ENCODE data around the gene MYLIP. TPM values are rescaled to one million over a fixed set of nuclear protein-coding genes. Genes with fewer than 3 reads are reported as not detected.

Gene MYLIP
- total RNA-seq, 4 donors from 2014 or later, result 20.1 to 46.2 (median 24.7) TPM

DNA sequence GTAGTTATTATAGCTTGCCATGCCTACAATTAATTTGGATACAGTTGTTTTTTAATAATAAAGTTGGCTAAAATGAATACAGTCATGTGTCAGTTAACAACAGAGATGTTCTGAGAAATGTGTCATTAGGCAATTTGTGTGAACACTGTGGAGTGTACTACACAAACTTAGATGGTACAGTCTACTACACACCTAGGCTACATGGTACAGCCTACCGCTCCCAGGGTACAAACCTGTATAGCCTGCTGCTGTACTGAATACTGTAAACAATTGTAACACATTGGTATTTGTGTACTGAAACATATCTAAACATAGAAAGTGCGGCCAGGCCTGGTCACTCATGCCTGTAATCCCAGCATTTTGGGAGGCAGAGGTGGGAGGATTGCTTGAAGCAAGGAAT lies 50.2 kb downstream of the MYLIP start:
- Histone ChIP-seq H3K27me3 (no peaks in the 10 kb centered on the region), H3K27ac (peak overlapping the region in 1 of 4 donors; percentile 66), H3K4me3 (no peak overlapping the region), H3K9me3 (peaks cover 0 to 8% (median 0%) of the 10 kb centered on the region in 4 donors), H3K36me3 (no peaks in the 10 kb centered on the region), H3K4me1 (peaks cover 0 to 8% (median 0%) of the 10 kb centered on the region in 4 donors)
- no peak for DNase-seq
- TF ChIP-seq, protein P1, sequence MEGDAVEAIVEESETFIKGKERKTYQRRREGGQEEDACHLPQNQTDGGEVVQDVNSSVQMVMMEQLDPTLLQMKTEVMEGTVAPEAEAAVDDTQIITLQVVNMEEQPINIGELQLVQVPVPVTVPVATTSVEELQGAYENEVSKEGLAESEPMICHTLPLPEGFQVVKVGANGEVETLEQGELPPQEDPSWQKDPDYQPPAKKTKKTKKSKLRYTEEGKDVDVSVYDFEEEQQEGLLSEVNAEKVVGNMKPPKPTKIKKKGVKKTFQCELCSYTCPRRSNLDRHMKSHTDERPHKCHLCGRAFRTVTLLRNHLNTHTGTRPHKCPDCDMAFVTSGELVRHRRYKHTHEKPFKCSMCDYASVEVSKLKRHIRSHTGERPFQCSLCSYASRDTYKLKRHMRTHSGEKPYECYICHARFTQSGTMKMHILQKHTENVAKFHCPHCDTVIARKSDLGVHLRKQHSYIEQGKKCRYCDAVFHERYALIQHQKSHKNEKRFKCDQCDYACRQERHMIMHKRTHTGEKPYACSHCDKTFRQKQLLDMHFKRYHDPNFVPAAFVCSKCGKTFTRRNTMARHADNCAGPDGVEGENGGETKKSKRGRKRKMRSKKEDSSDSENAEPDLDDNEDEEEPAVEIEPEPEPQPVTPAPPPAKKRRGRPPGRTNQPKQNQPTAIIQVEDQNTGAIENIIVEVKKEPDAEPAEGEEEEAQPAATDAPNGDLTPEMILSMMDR (IDR thresholded peaks at IDR 0.05), result no peak
- no peak for TF ChIP-seq POLR2A (IDR thresholded peaks at IDR 0.05)

DNA sequence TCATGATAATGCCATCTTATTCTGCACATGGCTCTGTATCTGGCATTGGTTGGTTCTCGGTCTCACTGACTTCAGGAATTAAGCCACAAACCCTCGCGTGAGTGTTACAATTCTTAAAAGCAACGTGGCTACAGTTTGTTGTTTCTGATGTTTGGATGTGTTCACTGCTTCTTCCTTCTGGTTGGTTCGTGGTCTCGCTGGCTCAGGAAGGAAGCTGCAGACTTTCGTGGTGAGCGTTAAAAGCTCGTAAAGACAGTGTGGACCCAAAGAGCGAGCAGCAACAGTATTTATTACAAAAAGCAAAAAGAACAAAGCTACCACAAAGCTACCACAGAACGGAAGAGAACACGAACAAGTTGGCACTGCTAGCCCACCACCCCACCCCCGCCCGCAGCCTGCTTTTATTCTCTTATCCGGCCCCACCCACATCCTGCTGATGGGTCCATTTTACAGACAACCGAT lies 51.1 kb downstream of the MYLIP start:
- H3K9me3 ChIP-seq, result peaks cover 0 to 8% (median 0%) of the 10 kb centered on the region in 4 donors
- TF ChIP-seq, protein P1 (IDR thresholded peaks at IDR 0.05), result no peak
- no peak for TF ChIP-seq POLR2A (IDR thresholded peaks at IDR 0.05)
- DNase-seq, result peak in 2 of 3 donors; percentile 35 to 67
- H3K4me1 ChIP-seq, result peaks cover 0 to 9% (median 0%) of the 10 kb centered on the region in 4 donors
- no peaks in the 10 kb centered on the region for H3K36me3 ChIP-seq
- no peak overlapping the region for H3K4me3 ChIP-seq
- no peaks in the 10 kb centered on the region for H3K27me3 ChIP-seq
- H3K27ac ChIP-seq, result peak overlapping the region in 2 of 4 donors; percentile 10 to 66

DNA sequence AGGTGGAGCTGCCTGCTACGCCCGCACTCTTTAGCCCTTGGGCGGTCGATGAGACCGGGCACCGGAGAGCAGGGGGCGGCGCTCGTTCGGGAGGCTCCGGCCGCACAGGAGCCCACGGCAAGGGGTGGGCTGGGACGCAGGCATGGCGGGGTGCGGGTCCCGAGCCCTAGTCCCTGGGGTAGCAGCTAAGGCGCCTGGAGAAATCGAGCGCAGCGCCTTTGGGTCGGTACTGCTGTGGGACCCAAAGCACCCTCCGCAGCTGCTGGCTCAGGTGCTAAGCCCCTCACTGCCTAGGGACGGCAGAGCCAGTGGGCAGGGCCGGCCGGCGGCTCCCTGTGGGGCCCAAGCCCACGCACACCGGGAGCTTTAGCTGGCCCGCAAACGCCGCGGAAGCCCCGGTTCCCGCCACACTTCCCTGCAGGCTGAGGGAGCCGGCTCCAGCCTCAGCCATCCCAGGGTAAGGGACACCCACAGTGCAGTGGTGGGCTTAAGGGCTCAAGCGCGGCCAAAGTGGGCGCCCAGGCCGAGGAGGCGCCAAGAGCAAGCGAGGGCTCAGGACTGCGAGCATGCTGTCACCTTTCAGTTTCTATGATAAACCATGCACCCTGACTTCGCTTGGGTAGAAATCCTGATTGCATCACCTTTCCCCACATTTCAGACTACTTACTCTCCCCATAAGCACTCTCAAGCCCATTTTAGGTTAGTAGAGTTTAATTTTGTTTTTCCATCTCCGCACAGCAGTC lies 52.0 kb downstream of the MYLIP start:
- TF ChIP-seq, protein P1 (IDR thresholded peaks at IDR 0.05), result no peak
- no peak for TF ChIP-seq POLR2A (IDR thresholded peaks at IDR 0.05)
- Histone ChIP-seq H3K9me3 (peaks cover 0 to 8% (median 0%) of the 10 kb centered on the region in 4 donors), H3K4me3 (no peak overlapping the region), H3K4me1 (peaks cover 0 to 9% (median 0%) of the 10 kb centered on the region in 4 donors), H3K27me3 (no peaks in the 10 kb centered on the region), H3K27ac (peak overlapping the region in 1 of 4 donors; percentile 52), H3K36me3 (no peaks in the 10 kb centered on the region)
- DNase-seq, result no peak

DNA sequence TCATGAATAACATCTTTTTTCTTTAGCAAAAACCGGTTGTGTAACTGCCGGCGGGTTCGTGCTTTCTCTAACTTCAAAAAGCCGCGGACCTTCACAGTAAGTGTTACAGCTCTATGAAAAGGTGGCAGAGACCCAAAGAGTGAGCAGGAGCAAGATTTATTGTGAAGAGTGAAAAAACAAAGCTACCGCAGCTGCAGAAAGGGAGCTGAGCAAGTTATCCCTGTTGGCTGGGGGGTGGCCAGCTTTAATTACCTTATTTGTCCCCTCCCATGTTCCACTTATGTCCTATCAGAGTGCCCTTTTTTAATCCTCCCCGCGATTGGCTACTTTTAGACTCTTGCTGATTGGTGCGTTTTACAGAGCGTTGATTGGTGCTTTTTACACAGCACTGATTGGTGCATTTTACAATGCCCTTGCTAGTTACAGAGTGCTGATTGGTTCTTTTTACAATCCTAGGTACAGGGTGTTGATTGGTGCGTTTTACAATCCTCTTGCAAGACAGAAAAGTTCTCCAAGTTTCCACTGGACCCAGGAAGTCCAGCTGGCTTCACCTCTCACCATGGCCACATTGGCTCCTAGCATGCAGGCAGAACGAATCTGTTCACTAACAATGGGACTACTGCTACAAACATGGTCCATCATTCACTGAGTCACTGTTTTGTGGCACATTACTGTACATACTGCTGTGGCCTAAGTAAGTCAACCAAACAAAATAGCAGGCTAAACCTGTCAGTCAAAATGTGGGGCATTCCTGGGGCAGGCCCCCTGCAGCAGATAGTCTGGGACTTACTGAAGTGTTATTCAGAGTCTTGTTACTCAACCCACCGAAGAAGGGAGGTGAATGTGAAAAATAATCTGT lies 52.8 kb downstream of the MYLIP start:
- H3K36me3 ChIP-seq, result no peaks in the 10 kb centered on the region
- H3K4me3 ChIP-seq, result no peak overlapping the region
- no peak for TF ChIP-seq POLR2A (IDR thresholded peaks at IDR 0.05)
- TF ChIP-seq, protein P1 (IDR thresholded peaks at IDR 0.05), result no peak
- peaks cover 0 to 8% (median 0%) of the 10 kb centered on the region in 4 donors for H3K9me3 ChIP-seq
- no peak for DNase-seq
- H3K27me3 ChIP-seq, result no peaks in the 10 kb centered on the region
- H3K4me1 ChIP-seq, result peaks cover 0 to 9% (median 0%) of the 10 kb centered on the region in 4 donors
- no peak overlapping the region for H3K27ac ChIP-seq

DNA sequence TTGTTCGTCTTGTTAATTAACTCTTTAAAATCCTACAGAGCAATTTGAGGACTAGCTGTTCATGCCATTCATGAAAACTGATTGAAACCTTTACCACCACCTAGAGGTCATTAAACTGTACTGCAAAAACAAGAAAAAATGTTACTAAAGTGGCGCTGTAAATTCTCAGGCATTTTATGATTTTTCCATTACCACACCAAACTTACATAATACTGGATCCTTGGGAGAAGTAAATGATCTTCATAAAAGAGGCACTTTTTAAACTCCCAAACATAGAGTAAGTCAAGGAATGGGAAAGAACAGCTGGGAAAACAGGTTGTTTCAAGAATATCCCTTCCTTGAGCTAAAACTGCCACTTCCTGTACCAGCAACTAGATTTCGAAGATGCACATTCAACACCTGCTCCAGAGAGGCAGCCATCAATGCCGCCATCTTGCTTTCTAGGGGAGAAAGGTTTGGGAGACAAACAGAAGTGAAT lies 54.3 kb downstream of the MYLIP start:
- TF ChIP-seq, protein P1 (IDR thresholded peaks at IDR 0.05), result peak; percentile 70 to 87 (median 81)
- no peak for TF ChIP-seq POLR2A (IDR thresholded peaks at IDR 0.05)
- H3K9me3 ChIP-seq, result peaks cover 0 to 8% (median 0%) of the 10 kb centered on the region in 4 donors
- no peak overlapping the region for H3K27ac ChIP-seq
- no peak for DNase-seq
- no peaks in the 10 kb centered on the region for H3K36me3 ChIP-seq
- no peaks in the 10 kb centered on the region for H3K27me3 ChIP-seq
- H3K4me1 ChIP-seq, result peaks cover 0 to 9% (median 0%) of the 10 kb centered on the region in 4 donors
- H3K4me3 ChIP-seq, result no peak overlapping the region

Measured in Peyer's patch (tissue), 4 donors.